ENCODE measurements around the gene SHF. TPM values are rescaled to one million over a fixed set of nuclear protein-coding genes. Genes with fewer than 3 reads are reported as not detected.
"Not testable (repeated sequence)": the region's sequence is repeated elsewhere in the genome, so short reads cannot be mapped to it uniquely, and the experiment has no call there.

SHF gene
- total RNA-seq, 1 experiment from 2014 or later, result 0.44 TPM

DNA sequence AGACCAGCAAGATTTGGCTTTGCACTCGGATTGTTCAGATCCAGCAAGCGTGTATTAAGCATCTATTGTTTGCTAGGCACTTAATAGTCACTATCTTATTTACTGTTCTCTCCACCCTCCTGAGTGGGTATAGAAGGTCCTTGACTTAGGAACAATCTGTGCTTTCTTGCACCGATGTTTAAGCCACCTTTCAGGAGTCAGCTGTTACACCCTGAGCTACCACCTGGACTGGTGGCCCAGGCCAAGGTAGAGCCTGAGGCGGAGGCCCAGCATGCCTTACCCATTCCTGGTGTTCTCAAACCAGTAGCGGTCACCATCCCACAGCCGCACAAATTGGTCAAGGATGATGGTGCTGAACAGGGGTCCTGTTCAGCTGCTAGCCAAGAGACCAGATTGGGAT lies 48.0 kb downstream of the SHF start:
- CTCF ChIA-PET, result interaction anchor here (1.3 to 1.6 kb wide), 2 partner anchors 8 to 13 kb away, joined by 4 to 6 read pairs; no protein-coding TSS in a partner anchor
- BruUV-seq (replicated peaks), result no TSS peak
- Mint-ChIP-seq H3K36me3 (ENCODE audit: insufficient read depth, unreplicated experiment) (peaks cover 14% of the 10 kb centered on the region), H3K27ac (ENCODE audit: low read depth, unreplicated experiment) (no peak overlapping the region), H3K9me3 (ENCODE audit: unreplicated experiment) (no peaks in the 10 kb centered on the region), H3K4me3 (ENCODE audit: unreplicated experiment) (no peak overlapping the region), H3K27me3 (ENCODE audit: insufficient read depth, unreplicated experiment) (no peaks in the 10 kb centered on the region), H3K4me1 (ENCODE audit: insufficient read depth, unreplicated experiment) (no peaks in the 10 kb centered on the region)
- intact Hi-C loops (cut with micrococcal nuclease), result no loop called here
- POLR2A ChIA-PET, result no interaction called here
- DNase-seq (ENCODE audit: unreplicated experiment), result no peak
- TF ChIP-seq, protein P1, sequence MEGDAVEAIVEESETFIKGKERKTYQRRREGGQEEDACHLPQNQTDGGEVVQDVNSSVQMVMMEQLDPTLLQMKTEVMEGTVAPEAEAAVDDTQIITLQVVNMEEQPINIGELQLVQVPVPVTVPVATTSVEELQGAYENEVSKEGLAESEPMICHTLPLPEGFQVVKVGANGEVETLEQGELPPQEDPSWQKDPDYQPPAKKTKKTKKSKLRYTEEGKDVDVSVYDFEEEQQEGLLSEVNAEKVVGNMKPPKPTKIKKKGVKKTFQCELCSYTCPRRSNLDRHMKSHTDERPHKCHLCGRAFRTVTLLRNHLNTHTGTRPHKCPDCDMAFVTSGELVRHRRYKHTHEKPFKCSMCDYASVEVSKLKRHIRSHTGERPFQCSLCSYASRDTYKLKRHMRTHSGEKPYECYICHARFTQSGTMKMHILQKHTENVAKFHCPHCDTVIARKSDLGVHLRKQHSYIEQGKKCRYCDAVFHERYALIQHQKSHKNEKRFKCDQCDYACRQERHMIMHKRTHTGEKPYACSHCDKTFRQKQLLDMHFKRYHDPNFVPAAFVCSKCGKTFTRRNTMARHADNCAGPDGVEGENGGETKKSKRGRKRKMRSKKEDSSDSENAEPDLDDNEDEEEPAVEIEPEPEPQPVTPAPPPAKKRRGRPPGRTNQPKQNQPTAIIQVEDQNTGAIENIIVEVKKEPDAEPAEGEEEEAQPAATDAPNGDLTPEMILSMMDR (IDR thresholded peaks at IDR 0.05; ENCODE audit: unreplicated experiment), result no peak

GRCh38 chr15:45138814-45139765 lies 48.7 kb downstream of the SHF start:
- BruUV-seq (replicated peaks), result no TSS peak
- H3K36me3 Mint-ChIP-seq (ENCODE audit: insufficient read depth, unreplicated experiment), result peaks cover 17% of the 10 kb centered on the region
- CTCF ChIA-PET, result interaction anchor here (0.8 to 1.6 kb wide), 3 partner anchors 8 to 12 kb away, joined by 3 to 6 read pairs (median 4); no protein-coding TSS in a partner anchor

DNA sequence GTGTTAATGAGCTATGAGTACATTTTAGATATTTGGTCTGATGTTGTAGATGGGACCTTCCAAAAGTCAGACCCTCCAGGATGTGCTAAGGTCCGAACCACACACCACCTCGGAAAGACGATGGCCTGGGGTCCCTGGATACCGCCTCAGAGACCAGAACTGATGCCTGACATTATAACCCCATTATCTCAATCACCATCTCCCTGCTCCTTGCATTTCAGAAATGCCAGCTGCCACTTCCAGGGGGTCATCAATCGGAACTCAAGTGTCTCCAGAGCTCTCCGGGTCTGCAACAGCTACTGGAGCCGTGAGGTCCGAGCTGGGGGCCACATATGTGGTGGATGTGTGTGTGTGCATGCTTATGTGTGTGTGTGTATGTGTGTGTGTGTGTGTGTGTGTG lies 50.1 kb downstream of the SHF start:
- DNase-seq (ENCODE audit: unreplicated experiment), result no peak
- Mint-ChIP-seq H3K4me1 (ENCODE audit: insufficient read depth, unreplicated experiment) (peaks cover 10% of the 10 kb centered on the region), H3K27me3 (ENCODE audit: insufficient read depth, unreplicated experiment) (no peaks in the 10 kb centered on the region), H3K27ac (ENCODE audit: low read depth, unreplicated experiment) (no peak overlapping the region), H3K36me3 (ENCODE audit: insufficient read depth, unreplicated experiment) (peaks cover 19% of the 10 kb centered on the region), H3K4me3 (ENCODE audit: unreplicated experiment) (no peak overlapping the region), H3K9me3 (ENCODE audit: unreplicated experiment) (no peaks in the 10 kb centered on the region)
- TF ChIP-seq, protein P1 (IDR thresholded peaks at IDR 0.05; ENCODE audit: unreplicated experiment), result no peak
- no TSS peak for BruUV-seq (replicated peaks)
- intact Hi-C loops (cut with micrococcal nuclease), result no loop called here
- ChIA-PET CTCF (no interaction called here), POLR2A (interaction anchor here (0.6 to 1.2 kb wide), 3 partner anchors 10 to 1728 kb away, joined by 3 read pairs; no protein-coding TSS in a partner anchor)

More at GRCh38 chr15:45138814-45139765, 48.7 kb downstream of the SHF start:
- no peak for DNase-seq (ENCODE audit: unreplicated experiment)
- Mint-ChIP-seq H3K4me1 (ENCODE audit: insufficient read depth, unreplicated experiment) (no peaks in the 10 kb centered on the region), H3K27ac (ENCODE audit: low read depth, unreplicated experiment) (no peak overlapping the region), H3K27me3 (ENCODE audit: insufficient read depth, unreplicated experiment) (no peaks in the 10 kb centered on the region), H3K4me3 (ENCODE audit: unreplicated experiment) (no peak overlapping the region), H3K9me3 (ENCODE audit: unreplicated experiment) (no peaks in the 10 kb centered on the region)
- POLR2A ChIA-PET, result no interaction called here
- intact Hi-C loops (cut with micrococcal nuclease), result no loop called here
- TF ChIP-seq, protein P1 (IDR thresholded peaks at IDR 0.05; ENCODE audit: unreplicated experiment), result no peak

DNA sequence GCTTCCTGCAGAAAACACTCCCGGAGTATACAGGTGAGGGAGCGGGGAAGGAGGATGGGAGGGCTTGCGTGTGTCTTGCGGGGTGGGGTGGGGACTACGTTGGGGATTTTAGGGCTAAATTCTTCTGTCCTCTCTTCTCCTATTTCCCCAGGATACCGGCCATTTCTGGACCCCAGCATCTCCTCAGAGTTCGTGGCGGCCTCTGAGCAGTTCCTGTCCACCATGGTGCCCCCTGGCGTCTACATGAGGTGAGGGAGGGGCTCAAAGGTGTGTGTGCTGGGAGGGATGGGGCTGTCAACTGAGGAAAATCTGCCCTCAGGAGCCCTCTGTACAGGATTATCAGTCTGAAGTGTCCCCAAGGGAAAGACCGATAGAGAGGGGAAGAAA lies 51.4 kb downstream of the SHF start:
- Mint-ChIP-seq H3K27me3 (ENCODE audit: insufficient read depth, unreplicated experiment) (no peaks in the 10 kb centered on the region), H3K4me3 (ENCODE audit: unreplicated experiment) (no peak overlapping the region), H3K4me1 (ENCODE audit: insufficient read depth, unreplicated experiment) (peaks cover 12% of the 10 kb centered on the region), H3K9me3 (ENCODE audit: unreplicated experiment) (no peaks in the 10 kb centered on the region), H3K27ac (ENCODE audit: low read depth, unreplicated experiment) (no peak overlapping the region), H3K36me3 (ENCODE audit: insufficient read depth, unreplicated experiment) (peaks cover 17% of the 10 kb centered on the region)
- CTCF ChIA-PET, result no interaction called here
- no TSS peak for BruUV-seq (replicated peaks)
- no peak for DNase-seq (ENCODE audit: unreplicated experiment)
- intact Hi-C loops (cut with micrococcal nuclease), result no loop called here
- POLR2A ChIA-PET, result no interaction called here
- TF ChIP-seq, protein P1 (IDR thresholded peaks at IDR 0.05; ENCODE audit: unreplicated experiment), result no peak

- Mint-ChIP-seq H3K4me1 (ENCODE audit: insufficient read depth, unreplicated experiment) (peaks cover 12% of the 10 kb centered on the region), H3K36me3 (ENCODE audit: insufficient read depth, unreplicated experiment) (peaks cover 12% of the 10 kb centered on the region)
- DNase-seq (ENCODE audit: unreplicated experiment); H3K9me3 Mint-ChIP-seq (ENCODE audit: unreplicated experiment); H3K27me3 Mint-ChIP-seq (ENCODE audit: insufficient read depth, unreplicated experiment); POLR2A ChIA-PET; H3K4me3 Mint-ChIP-seq (ENCODE audit: unreplicated experiment); H3K27ac Mint-ChIP-seq (ENCODE audit: low read depth, unreplicated experiment); CTCF ChIA-PET; BruUV-seq (replicated peaks); intact Hi-C loops (cut with micrococcal nuclease): not testable (repeated sequence)
Measured at GRCh38 chr15:45135705-45136377, 51.9 kb downstream of the SHF start.

Data from MCF 10A (cell line).